Upper lobe of left lung (tissue), 6 donors: ENCODE results near the gene NOB1. TPM values are rescaled to one million over a fixed set of nuclear protein-coding genes. Genes with fewer than 3 reads are reported as not detected.

Experiments
- ATAC-seq, 2 donors: fragments of 200-7000 bp; cut with Tn5 transposase; one replicate each; pipeline ENCODE4 v1.9.1; 2022; ENCODE audit warnings: mild to moderate bottlenecking in 2 of 2, moderate library complexity in 2 of 2; ENCODE audit not compliant: low FRiP score in 2 of 2
- DNase-seq, 2 donors: peaks; one replicate each; pipeline ENCODE4 v3.0.0-alpha.2; 2019 to 2020
- H3K27ac ChIP-seq, 4 donors: fragments of 200-600 bp; sonication (generic); one replicate each; pipeline ENCODE4 v1.5.1; 2016 to 2019
- H3K27me3 ChIP-seq, 4 donors: fragments of 200-600 bp; sonication (generic); one replicate each; pipeline ENCODE4 v1.5.1; 2017 to 2019
- H3K36me3 ChIP-seq, 4 donors: fragments of 200-600 bp; sonication (generic); one replicate each; pipeline ENCODE4 v1.5.1; 2016 to 2019
- H3K4me1 ChIP-seq, 4 donors: fragments of 200-600 bp; sonication (generic); one replicate each; pipeline ENCODE4 v1.5.1; 2018 to 2019
- H3K4me3 ChIP-seq, 4 donors: fragments of 200-600 bp; sonication (generic); one replicate each; pipeline ENCODE4 v1.5.1; 2017 to 2019; ENCODE audit warnings: mild to moderate bottlenecking in 2 of 4, moderate library complexity in 1 of 4
- H3K9me3 ChIP-seq, 4 donors: fragments of 200-600 bp; sonication (generic); one replicate each; pipeline ENCODE4 v1.5.1; 2018 to 2019
- EP300 ChIP-seq, 4 donors: sonication (generic); formaldehyde crosslinking; IDR thresholded peaks; one replicate each; pipeline ENCODE4 v1.5.1; 2017; ENCODE audit warnings: antibody characterized with exemption in 4 of 4, control low read depth in 2 of 4
- POLR2A ChIP-seq, 4 donors: fragments of 450-650 bp; IDR thresholded peaks; one replicate each; pipeline ENCODE4 v1.5.1; 2016 to 2017; ENCODE audit warnings: antibody characterized with exemption in 4 of 4, mild to moderate bottlenecking in 2 of 4
- POLR2AphosphoS5 ChIP-seq, 2 donors: sonication (generic); formaldehyde crosslinking; IDR thresholded peaks; one replicate each; pipeline ENCODE4 v1.5.1; 2017; ENCODE audit warnings: antibody characterized with exemption in 2 of 2
- WGBS, 2 donors: methylation state at CpG; one replicate each; pipeline ENCODE4 v1.1.5; 2017 to 2018; 5-methylcytosine and 5-hydroxymethylcytosine counted together
- total RNA-seq, 6 donors: library from RNA; depleted of rRNA in 4 of 6; stranded (reverse); fragments of >200 nt in 4 of 6; gene quantifications; one replicate each; pipeline versions ENCODE4 v1.1.0 to v1.2.1, GENCODE V29; 2016 to 2021
- TF ChIP-seq, protein P1 (sequence below), 6 experiments: fragments of 450-650 bp in 4 of 6; fragments of 200-600 bp in 2 of 6; sonication (generic) in 2 of 6; IDR thresholded peaks; one replicate each; pipeline ENCODE4 v1.5.1; 2016 to 2019; ENCODE audit warnings: antibody characterized with exemption in 6 of 6
- donor health status: DM: no; HTN: no; CAD: no; lungs with moderate emphysema.
- donor health status: DM: no; HTN: yes; CAD: no; lungs with severe emphysema.

NOB1 gene
- total RNA-seq, 6 donors from 2014 or later: 24.1 to 38.2 (median 34.3) TPM

GRCh38 chr16:69712914-69713581 lies 41.7 kb downstream of the NOB1 start:
- H3K4me3 ChIP-seq: no peak overlapping the region
- 94 to 95% methylated on average over 9 of the region's 9 CpGs for WGBS, 2 donors
- DNase-seq: no peak
- H3K36me3 ChIP-seq: peaks cover 0 to 73% (median 29%) of the 10 kb centered on the region in 4 donors
- no peak for TF ChIP-seq POLR2A (IDR thresholded peaks at IDR 0.05)
- no peak for TF ChIP-seq POLR2AphosphoS5 (IDR thresholded peaks at IDR 0.05)
- peaks cover 0 to 5% (median 0%) of the 10 kb centered on the region in 4 donors for H3K4me1 ChIP-seq
- no peak for ATAC-seq
- H3K27me3 ChIP-seq: no peaks in the 10 kb centered on the region
- no peak overlapping the region for H3K27ac ChIP-seq
- H3K9me3 ChIP-seq: no peaks in the 10 kb centered on the region

GRCh38 chr16:69712277-69712676 lies 42.4 kb downstream of the NOB1 start:
- DNase-seq: no peak
- 90 to 96% methylated on average over 4 of the region's 4 CpGs for WGBS, 2 donors
- TF ChIP-seq POLR2A (IDR thresholded peaks at IDR 0.05) (no peak), POLR2AphosphoS5 (IDR thresholded peaks at IDR 0.05) (no peak), EP300 (IDR thresholded peaks at IDR 0.05) (no peak)
- TF ChIP-seq, protein P1, sequence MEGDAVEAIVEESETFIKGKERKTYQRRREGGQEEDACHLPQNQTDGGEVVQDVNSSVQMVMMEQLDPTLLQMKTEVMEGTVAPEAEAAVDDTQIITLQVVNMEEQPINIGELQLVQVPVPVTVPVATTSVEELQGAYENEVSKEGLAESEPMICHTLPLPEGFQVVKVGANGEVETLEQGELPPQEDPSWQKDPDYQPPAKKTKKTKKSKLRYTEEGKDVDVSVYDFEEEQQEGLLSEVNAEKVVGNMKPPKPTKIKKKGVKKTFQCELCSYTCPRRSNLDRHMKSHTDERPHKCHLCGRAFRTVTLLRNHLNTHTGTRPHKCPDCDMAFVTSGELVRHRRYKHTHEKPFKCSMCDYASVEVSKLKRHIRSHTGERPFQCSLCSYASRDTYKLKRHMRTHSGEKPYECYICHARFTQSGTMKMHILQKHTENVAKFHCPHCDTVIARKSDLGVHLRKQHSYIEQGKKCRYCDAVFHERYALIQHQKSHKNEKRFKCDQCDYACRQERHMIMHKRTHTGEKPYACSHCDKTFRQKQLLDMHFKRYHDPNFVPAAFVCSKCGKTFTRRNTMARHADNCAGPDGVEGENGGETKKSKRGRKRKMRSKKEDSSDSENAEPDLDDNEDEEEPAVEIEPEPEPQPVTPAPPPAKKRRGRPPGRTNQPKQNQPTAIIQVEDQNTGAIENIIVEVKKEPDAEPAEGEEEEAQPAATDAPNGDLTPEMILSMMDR (IDR thresholded peaks at IDR 0.05): no peak
- no peak overlapping the region for H3K27ac ChIP-seq
- peaks cover 0 to 65% (median 27%) of the 10 kb centered on the region in 4 donors for H3K36me3 ChIP-seq
- ATAC-seq: no peak
- no peak overlapping the region for H3K4me3 ChIP-seq
- H3K9me3 ChIP-seq: no peaks in the 10 kb centered on the region
- peaks cover 0 to 5% (median 0%) of the 10 kb centered on the region in 4 donors for H3K4me1 ChIP-seq
- H3K27me3 ChIP-seq: no peaks in the 10 kb centered on the region

- peaks cover 0 to 5% (median 1%) of the 10 kb centered on the region in 4 donors for H3K4me1 ChIP-seq
- ATAC-seq (peak in 1 of 2 donors; percentile 19), DNase-seq (peak in 1 of 2 donors; percentile 76)
- H3K27ac ChIP-seq: no peak overlapping the region
- H3K27me3 ChIP-seq: no peaks in the 10 kb centered on the region
- no peak overlapping the region for H3K4me3 ChIP-seq
- no peaks in the 10 kb centered on the region for H3K9me3 ChIP-seq
- WGBS, 2 donors: 66 to 73% methylated on average over 12 of the region's 12 CpGs
- TF ChIP-seq, protein P1 (IDR thresholded peaks at IDR 0.05): no peak
- TF ChIP-seq POLR2A (IDR thresholded peaks at IDR 0.05) (no peak), EP300 (IDR thresholded peaks at IDR 0.05) (no peak), POLR2AphosphoS5 (IDR thresholded peaks at IDR 0.05) (no peak)
- H3K36me3 ChIP-seq: peaks cover 0 to 55% (median 25%) of the 10 kb centered on the region in 4 donors
These were observed 43.5 kb downstream of the NOB1 start for GRCh38 chr16:69711115-69711740.

DNA sequence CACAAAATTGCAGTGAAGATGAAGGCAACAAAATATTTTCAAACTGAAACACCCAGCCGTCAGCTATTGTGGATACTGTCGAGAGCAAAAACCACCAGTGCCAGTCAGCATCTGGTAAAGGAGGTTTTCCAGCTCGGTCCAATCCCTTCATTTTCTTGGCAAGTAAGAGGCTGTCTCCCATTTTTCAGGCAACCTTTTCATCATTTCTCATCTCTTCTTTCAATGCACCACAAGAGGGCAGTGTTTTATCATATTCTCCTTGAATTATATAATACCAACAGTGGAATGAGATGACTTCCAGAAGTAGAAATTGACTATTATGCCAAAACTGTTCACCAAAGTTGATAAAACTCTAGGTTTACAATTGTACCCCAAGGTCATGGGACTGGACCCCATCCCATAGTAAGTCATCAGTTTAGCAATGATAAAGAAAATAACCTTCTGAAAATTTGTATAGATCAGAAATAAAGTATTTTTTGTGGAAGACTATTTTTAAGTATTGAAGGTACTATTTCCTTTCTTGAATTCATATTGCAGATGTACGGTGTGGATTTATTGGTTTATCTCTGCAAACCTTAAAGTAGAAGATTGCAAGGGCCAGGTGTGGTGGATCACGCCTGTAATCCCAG lies 45.2 kb downstream of the NOB1 start:
- peaks cover 0 to 42% (median 16%) of the 10 kb centered on the region in 4 donors for H3K36me3 ChIP-seq
- DNase-seq (no peak), ATAC-seq (peak in 1 of 2 donors; percentile 78)
- H3K9me3 ChIP-seq: no peaks in the 10 kb centered on the region
- 51 to 52% methylated on average over 5 of the region's 5 CpGs for WGBS, 2 donors
- TF ChIP-seq, protein P1 (IDR thresholded peaks at IDR 0.05): peak; percentile 42 to 77 (median 64)
- TF ChIP-seq POLR2AphosphoS5 (IDR thresholded peaks at IDR 0.05) (no peak), POLR2A (IDR thresholded peaks at IDR 0.05) (no peak), EP300 (IDR thresholded peaks at IDR 0.05) (no peak)
- H3K27me3 ChIP-seq: no peaks in the 10 kb centered on the region
- peaks cover 0 to 5% (median 2%) of the 10 kb centered on the region in 4 donors for H3K4me1 ChIP-seq
- H3K4me3 ChIP-seq: no peak overlapping the region
- peak overlapping the region in 1 of 4 donors; percentile 2 for H3K27ac ChIP-seq
